Activated naive CD4-positive, alpha-beta T cell (primary cell): ENCODE measurements around the gene GLYAT.

Source experiments
- DNase-seq, 4 experiments: peaks; one replicate each; lab custom pipeline; 2025; lab: John Stamatoyannopoulos, UW

GLYAT gene

GRCh38 chr11:58731819-58732218 lies at the start of gene GLYAT:
GLYAT (minus strand) TSS chr11:58731943; CDS start chr11:58724496, 7,447 bp downstream.
- DNase-seq: no peak

- DNase-seq: no peak
Observed at GRCh38 chr11:58781345-58781744, 49.6 kb upstream of the GLYAT start.

GRCh38 chr11:58780578-58780977 lies 48.8 kb upstream of the GLYAT start:
- DNase-seq: no peak

GRCh38 chr11:58776891-58777710 lies 45.4 kb upstream of the GLYAT start:
- no peak for DNase-seq

GRCh38 chr11:58775066-58775708 lies 43.4 kb upstream of the GLYAT start:
- DNase-seq: no peak

GRCh38 chr11:58774164-58774593 lies 42.4 kb upstream of the GLYAT start:
- no peak for DNase-seq

GRCh38 chr11:58773337-58773736 lies 41.6 kb upstream of the GLYAT start:
- no peak for DNase-seq

GRCh38 chr11:58772329-58773285 lies 40.9 kb upstream of the GLYAT start:
- no peak for DNase-seq

GRCh38 chr11:58771458-58771855 lies 39.7 kb upstream of the GLYAT start:
- no peak for DNase-seq

- no peak for DNase-seq
Observed at GRCh38 chr11:58770627-58771457, 39.1 kb upstream of the GLYAT start.

- no peak for DNase-seq
Observed at GRCh38 chr11:58770166-58770565, 38.4 kb upstream of the GLYAT start.

- DNase-seq: no peak
Observed at GRCh38 chr11:58769308-58769707, 37.6 kb upstream of the GLYAT start.

GRCh38 chr11:58768137-58768536 lies 36.4 kb upstream of the GLYAT start:
- DNase-seq: no peak

GRCh38 chr11:58765078-58765477 lies 33.3 kb upstream of the GLYAT start:
- DNase-seq: no peak

GRCh38 chr11:58763120-58763490 lies 31.4 kb upstream of the GLYAT start:
- DNase-seq: no peak

GRCh38 chr11:58762284-58763119 lies 30.8 kb upstream of the GLYAT start:
- DNase-seq: no peak

- DNase-seq: no peak
Observed at GRCh38 chr11:58757439-58757838, 25.7 kb upstream of the GLYAT start.

GRCh38 chr11:58745705-58746364 lies 14.1 kb upstream of the GLYAT start:
- no peak for DNase-seq

- DNase-seq: no peak
Observed at GRCh38 chr11:58744988-58745704, 13.4 kb upstream of the GLYAT start.
